GM21390 (cell line): Measurements from ENCODE around the gene USP21.

ENCODE experiments used
- ATAC-seq: cut with Tn5 transposase; IDR thresholded peaks from one replicate; pipeline ENCODE4 v1.9.1; 2021; ENCODE audit not compliant: unreplicated experiment

The USP21 gene

DNA sequence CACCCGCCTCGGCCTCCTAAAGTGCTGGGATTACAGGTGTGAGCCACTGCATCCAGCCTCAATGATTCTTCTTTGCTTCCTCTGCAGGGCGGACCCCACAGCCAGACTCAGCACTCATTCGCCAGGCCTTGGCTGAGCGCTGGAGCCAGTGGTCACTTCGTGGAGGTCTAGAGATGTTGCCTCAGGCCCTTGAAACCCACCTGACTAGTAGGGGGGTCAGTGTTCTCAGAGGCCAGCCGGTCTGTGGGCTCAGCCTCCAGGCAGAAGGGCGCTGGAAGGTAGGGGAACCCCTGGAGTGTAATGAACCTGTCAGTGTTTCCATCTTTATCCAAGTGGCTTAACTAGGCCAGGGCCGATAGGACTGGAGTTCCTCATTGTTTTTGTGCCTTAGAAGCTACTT lies 9.6 kb downstream of the USP21 start:
- no peak for ATAC-seq

DNA sequence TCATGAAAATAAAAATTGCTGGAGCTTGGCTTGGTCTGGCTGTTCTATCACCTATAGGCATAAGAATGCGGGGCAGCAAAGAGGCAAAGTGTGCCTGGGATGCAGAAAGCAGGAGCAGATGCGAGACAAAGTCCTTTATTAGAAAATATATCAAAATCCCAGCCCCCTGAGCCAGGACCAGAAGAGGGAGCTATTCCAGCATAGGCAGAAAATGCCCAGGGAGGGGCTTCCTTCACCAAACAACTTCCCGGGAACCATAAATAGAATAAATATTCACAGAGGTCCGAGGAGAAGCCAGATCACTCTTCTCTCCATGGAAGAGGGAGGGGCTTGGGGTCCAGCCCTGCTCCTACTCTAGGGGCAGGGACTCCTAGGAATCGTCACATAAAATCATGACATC lies 11.9 kb downstream of the USP21 start:
- no peak for ATAC-seq

DNA sequence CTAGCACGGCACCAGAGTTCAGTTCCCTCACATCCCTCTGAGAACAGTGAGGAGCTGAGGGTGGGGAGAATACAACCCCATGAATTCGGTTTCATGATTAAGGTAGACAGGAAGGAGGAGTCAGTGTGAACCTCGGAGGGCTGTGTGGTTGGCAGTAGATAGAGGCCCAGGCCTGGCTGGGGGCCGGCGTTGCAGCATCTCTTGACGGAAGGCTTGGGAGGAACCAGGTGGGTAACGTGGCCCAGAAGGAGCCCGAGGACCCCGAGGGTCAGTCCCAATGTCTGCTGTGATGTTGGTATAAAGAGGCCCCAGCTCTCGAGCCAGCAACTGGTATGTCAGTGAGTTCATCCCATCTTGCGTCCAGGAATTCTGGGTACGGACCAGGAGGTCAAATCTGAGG lies 12.4 kb downstream of the USP21 start:
- no peak for ATAC-seq

DNA sequence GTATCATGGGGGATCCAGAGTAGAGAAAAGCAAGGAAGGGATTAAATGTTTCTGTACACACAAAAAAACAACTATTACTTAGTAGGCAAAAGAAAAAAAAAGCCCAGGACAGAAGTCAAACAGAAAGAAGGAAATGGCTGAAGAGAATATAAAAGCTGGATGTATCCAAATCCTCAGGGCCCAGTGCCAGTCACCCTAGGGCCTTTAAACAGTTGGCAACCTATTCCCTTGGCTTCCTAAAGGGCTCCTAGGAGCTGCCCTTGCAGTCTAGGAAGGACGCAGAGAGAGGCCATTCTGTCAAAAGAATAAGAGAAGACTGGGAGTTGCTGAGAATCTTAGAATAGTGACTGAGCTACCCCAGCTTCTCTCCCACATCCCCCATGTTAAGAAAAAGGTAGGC lies 13.0 kb downstream of the USP21 start:
- no peak for ATAC-seq

DNA sequence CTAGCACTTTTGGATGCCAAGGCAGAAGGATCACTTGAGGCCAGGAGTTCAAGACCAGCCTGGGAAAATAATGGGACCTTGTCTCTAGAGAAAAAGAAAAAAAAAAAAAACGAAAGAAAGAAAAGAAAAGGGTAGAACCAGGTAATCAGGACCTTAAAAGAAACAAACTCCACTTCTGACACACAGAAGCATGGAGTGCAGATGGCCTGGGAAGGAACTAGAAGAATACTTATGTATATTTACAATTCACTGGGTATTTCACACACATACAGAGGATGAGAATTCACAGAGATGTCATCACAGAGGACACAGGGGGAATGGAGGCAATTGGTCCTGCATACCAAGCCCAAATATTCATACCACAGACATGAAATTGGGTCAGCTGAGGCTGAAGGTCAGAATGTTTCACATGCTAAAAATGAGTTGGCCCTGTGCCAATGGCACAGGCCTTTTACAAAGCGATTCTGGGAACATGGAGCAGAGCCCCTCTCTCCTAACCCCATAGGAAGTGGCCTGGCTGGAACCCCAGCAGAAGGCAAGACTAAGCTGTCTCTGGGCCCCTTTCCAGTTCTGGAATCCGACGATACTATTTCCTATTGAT lies 13.6 kb downstream of the USP21 start:
- ATAC-seq: no peak

DNA sequence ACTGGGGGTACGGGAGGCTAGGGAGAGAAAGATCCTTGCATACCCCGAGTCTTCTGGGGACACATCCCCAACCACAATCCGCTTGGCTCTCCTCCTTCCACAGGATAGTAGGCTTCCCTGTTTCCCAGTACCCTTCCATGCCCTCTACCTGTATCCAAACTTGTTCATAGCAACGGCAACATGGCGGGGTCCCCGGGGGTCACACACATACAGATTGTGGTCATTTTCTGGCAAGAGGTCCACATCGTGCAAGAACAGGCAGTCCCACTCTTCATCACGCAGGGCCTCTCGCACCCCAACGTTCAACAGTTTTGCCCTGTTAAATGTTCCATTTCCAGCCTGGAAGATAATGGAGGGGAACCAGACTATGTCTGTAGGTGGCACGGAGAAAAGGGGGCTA lies 14.4 kb downstream of the USP21 start:
- no peak for ATAC-seq

DNA sequence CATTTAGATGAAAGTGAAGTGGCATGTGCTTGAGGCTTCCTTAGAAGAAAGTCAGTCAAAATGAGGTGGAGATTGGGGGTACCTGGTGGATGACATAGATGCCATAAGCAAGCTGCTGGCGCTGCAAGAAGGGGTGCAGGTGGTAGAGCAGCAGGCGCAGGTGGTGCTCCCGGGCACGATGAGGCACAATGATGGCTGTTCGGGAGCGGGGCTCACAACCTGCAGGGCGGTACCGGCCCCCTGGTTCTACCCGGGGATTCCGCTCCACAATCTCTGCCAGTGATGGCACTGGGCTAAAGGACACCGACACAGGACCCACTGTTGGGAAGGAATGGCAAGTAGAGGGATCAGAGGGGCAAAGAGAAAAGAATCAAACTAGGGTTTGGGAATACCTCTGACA lies 15.6 kb downstream of the USP21 start:
- ATAC-seq: no peak

GRCh38 chr1:161175771-161176453 lies 16.6 kb downstream of the USP21 start:
- ATAC-seq: no peak

DNA sequence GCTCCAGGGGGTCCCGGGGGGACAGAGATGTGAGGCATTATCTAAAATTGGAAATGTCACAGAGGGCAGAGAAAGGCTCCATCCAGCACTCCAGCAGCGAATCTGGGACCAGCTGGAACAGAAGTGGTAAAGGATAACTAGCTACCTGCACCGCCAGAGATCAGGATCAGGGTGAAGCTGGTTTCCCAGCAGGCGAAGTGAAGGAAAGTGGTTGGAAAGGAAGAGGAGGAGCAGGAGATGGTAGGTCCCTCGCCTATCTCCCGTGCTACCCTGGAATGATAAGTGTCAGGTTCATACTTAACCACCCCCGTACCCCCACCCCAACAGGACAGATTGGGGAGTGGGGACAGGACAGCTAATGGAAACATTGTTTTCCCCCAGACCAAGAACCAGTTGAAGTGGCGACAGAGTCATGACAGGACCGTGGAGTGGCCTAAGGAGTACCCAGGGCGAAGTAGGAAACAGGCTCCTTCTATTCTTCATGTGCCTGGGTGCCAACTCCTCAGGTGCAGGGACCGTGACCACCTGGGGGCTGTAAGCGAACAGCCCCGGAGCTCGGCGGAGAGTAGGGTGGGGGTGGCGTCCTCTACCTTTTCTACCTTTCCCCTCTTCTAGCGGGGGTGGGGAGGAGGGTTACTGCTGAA lies 17.3 kb downstream of the USP21 start:
- ATAC-seq: no peak

DNA sequence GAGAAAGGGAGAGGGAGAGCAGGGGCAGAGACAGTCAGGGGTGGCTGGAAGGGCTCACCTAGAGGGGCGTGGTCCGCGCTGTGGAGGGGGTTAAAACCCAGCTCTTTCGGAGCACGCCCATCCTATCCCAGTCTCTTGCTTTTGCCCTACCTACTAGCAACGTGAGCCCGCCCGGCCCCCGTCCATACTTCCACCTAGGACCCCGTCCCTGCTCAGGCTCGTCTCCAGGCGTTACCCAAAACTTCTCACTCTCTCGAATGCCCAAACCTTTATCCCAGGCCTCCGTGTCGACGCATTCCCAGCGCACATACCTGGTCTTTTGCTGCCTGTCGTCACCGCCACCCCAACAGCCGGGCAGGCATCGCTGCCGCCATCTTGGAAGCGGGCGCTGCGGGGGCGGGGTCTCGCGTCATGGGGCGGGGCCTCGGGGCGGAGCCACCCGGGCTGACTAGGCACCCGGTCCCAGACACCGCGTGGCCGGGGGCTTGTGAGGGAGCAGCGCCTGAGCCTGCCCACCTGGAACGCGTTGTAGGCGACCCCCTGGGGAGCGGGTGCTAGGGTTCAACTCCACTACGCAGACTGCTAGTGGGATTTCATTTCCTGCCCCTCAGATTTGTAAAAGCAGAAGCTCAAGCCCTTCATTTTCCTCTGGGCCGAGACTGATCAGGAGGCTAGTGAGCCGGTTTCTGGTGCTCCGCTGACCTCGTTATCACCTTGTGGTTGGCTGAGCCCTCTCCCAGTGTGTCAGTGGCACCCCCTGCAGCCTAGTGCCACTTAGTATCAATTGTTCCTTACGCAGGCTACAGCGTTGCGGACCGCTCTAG lies 18.0 kb downstream of the USP21 start, which contains the start of gene B4GALT3:
B4GALT3 (minus strand) TSS at position 396 of the 824 bp plus-strand sequence. CDS start 1,447 bp downstream, outside the sequence.
- peak; percentile 81 for ATAC-seq

GRCh38 chr1:161177936-161178244 lies 18.6 kb downstream of the USP21 start:
- no peak for ATAC-seq

DNA sequence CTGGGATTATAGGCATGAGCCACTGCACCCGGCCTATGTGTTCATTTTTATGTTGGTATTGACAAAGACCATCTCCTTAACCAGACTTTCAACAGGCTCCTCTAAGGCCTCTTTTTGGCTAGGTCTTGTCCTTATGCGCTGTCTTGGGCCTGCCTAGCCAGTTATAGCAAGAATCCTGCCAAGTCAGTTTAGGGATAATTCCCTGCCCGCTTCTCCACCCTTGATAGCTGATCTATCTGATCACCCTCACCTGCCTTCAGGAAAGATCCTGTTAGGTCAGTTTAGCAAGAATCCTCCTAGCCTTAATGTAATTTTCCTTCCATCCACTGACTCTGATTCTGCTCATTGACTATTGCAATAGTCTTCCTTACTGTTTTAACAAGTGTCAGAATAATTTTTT lies 20.4 kb downstream of the USP21 start:
- ATAC-seq: no peak

DNA sequence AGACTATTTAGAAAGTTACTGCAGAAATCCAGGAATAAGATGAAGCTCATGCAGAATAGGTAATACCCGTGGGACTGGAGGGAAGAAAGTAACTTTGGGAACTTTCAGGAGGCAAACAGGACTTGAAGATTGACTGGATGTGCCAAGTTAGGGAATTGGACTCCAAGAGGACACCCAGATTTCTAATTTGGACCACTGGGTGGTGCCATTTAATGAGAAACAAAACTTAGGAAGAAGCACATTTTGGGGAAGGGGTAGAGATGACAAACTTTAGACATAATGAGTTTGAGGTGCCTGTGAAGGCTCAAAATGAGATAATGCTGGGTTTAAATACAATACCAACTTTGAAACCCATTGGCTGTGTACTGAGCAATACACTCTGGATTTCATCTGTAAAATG lies 21.3 kb downstream of the USP21 start:
- no peak for ATAC-seq

DNA sequence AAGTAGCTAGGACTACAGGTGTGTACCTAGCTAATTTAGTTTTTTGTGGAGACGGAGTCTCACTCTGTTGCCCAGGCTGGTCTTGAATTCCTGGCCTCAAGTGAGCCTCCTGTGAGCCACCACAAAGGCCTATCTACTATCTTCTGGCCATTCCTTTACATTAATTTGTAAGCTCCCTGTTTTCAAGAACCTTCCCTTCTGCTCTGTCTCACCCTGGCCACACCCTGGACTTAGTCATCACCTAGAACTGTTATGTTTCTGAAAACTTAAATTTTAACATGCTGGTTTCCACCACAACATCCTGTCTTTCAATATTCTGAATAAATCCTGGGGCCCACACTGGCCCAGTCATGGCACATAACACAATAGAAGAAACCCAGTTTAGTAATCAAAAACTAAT lies 22.9 kb downstream of the USP21 start:
- peak; percentile 45 for ATAC-seq

- peak; percentile 56 for ATAC-seq
Observed at GRCh38 chr1:161185282-161185682, 26.0 kb downstream of the USP21 start.

DNA sequence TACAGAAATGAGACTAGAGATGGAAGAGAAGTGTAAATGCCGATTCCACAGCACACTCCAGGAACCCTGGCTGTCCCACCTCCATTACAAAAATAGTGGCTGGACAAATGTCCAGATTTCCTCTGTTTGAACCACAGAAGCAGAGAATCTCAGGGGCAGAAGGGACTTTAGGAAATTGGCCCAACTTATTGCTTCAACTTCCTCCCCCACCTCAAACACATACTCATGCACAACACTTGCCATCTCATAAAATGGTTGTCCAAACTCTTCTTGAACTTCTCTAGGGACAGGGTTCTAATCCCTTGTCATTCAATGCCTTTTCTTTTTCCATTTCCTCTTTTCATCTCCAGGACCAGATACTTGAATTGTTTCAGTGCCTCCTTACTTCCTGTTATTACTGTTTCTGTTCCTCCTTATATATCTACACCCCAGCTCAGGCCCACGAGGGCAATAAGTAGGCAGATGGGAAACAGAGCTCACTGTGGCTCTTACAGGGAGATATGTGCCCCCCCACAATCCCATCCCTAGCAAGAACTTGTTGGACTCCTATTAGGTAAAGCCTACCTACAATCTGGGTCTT lies 26.5 kb downstream of the USP21 start:
- ATAC-seq: peak; percentile 35

GRCh38 chr1:161187311-161187710 lies 28.0 kb downstream of the USP21 start:
- ATAC-seq: no peak

DNA sequence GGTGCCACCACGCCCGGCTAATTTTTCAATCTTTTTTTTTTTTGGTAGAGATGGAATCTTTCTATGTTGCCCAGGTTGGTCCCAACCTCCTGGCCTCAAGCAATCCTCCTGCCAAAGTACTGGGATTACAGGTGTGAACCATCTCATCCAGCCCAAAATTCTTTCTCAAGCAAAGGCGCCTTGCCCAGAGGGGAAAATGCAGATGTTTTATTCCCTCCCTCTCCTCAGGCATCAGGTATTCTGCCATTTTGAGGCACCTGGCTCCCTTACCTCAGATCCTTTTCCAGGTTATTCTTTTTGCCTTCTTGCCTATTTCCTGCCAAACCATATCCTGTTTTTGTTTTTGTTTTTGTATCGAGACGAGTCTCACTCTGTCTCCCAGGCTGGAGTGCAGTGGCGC lies 29.1 kb downstream of the USP21 start:
- ATAC-seq: no peak

- ATAC-seq: no peak
Observed at GRCh38 chr1:161189036-161189435, 29.7 kb downstream of the USP21 start.

DNA sequence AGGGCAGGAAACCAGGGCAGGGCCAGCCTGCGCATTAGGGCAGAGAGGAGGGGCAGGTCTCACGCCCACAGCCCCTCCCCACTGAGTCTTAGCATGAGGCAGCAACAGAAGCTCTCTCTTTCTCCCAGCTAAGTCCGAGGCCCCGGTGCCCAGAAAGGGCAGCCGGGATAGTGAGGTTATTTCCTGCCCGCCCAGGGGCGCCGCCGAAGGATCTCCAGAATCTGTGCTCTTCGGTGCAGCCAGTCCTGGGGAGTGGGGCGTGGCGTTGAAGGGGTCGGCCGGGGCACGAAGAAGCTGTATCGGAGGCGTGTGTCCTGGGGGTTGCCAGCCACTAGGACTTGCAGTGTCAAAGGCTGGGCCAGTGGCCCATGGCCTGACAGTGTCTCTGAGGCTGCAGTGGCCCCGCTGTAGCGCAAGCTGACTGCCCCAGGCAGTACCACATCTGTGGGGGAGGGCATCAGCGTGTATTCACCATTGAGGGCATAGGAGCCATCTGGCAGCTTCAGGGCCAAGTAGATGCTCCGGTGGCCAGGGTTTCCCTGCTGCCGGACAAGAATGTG lies 31.7 kb downstream of the USP21 start:
- no peak for ATAC-seq

GRCh38 chr1:161191971-161192370 lies 32.7 kb downstream of the USP21 start:
- ATAC-seq: no peak
